ENCODE measurements around the gene OSBPL2.

The OSBPL2 gene

DNA sequence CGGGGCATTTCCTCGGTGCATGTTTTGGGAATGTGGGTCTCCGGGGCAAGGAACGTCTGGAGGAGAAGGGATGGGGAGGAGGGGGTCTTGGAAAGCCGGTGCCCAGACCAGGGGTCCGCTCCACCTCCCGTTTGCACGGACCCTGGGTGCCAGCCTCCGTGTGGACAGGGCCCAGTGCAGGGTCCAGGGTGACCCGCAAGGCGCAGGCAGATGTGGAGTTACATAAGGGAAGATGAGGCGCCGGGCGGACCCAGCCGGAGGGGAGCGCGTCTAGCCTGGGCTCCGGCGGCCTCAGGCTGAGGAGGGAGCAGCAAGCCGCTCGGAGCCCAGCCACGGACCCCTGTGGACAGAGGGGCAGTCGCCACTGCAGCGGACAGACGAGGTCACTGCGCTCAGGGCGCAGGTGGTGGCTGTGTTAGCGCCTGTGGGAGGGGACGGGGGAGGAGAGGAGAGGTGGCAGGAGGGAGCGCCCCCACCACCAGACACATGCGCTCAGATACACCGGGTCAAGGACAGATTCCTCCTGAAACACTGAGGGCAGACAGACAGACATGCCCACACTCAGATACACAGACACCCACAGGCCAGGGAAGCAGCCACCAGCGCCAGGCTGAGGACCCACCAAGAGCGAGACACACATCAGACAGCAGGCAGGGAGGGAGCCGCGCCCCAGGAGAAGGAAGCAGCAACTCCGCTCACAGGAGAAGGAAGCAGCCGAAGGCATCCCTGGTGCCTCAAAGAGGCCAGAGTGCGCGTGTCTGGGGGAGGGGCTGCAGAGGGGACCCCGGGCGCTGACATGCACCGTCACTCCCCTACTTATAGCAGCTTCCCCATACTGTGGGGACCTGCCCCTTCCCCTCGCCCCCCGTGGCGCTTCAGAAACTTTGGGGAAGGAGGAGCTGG, 17.4 kb upstream of the OSBPL2 start:
- TF ChIP-seq TEAD4 (IDR thresholded peaks at IDR 0.05), result no peak
- TF ChIP-seq, protein P1, sequence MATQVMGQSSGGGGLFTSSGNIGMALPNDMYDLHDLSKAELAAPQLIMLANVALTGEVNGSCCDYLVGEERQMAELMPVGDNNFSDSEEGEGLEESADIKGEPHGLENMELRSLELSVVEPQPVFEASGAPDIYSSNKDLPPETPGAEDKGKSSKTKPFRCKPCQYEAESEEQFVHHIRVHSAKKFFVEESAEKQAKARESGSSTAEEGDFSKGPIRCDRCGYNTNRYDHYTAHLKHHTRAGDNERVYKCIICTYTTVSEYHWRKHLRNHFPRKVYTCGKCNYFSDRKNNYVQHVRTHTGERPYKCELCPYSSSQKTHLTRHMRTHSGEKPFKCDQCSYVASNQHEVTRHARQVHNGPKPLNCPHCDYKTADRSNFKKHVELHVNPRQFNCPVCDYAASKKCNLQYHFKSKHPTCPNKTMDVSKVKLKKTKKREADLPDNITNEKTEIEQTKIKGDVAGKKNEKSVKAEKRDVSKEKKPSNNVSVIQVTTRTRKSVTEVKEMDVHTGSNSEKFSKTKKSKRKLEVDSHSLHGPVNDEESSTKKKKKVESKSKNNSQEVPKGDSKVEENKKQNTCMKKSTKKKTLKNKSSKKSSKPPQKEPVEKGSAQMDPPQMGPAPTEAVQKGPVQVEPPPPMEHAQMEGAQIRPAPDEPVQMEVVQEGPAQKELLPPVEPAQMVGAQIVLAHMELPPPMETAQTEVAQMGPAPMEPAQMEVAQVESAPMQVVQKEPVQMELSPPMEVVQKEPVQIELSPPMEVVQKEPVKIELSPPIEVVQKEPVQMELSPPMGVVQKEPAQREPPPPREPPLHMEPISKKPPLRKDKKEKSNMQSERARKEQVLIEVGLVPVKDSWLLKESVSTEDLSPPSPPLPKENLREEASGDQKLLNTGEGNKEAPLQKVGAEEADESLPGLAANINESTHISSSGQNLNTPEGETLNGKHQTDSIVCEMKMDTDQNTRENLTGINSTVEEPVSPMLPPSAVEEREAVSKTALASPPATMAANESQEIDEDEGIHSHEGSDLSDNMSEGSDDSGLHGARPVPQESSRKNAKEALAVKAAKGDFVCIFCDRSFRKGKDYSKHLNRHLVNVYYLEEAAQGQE (IDR thresholded peaks at IDR 0.05; ENCODE audit: low read depth), result no peak
- TF ChIP-seq CEBPB (IDR thresholded peaks at IDR 0.05), result no peak
- no peak for TF ChIP-seq FOXM1 (IDR thresholded peaks at IDR 0.05; ENCODE audit: borderline replicate concordance, low read depth)
- TF ChIP-seq NFIC (IDR thresholded peaks at IDR 0.05), result no peak
- TF ChIP-seq YY1 (IDR thresholded peaks at IDR 0.05; ENCODE audit: low read depth), result no peak
- TF ChIP-seq EP300 (IDR thresholded peaks at IDR 0.05; ENCODE audit: borderline replicate concordance), result no peak
- TF ChIP-seq, protein P2, sequence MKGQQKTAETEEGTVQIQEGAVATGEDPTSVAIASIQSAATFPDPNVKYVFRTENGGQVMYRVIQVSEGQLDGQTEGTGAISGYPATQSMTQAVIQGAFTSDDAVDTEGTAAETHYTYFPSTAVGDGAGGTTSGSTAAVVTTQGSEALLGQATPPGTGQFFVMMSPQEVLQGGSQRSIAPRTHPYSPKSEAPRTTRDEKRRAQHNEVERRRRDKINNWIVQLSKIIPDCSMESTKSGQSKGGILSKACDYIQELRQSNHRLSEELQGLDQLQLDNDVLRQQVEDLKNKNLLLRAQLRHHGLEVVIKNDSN (IDR thresholded peaks at IDR 0.05), result no peak
- no peak for TF ChIP-seq TAF1 (IDR thresholded peaks at IDR 0.05; ENCODE audit: low read depth)
- no peak for TF ChIP-seq RAD21 (IDR thresholded peaks at IDR 0.05; ENCODE audit: low read depth)
- TF ChIP-seq EGR1 (IDR thresholded peaks at IDR 0.05), result no peak
- TF ChIP-seq CREB1 (IDR thresholded peaks at IDR 0.05; ENCODE audit: low read depth), result no peak
- TF ChIP-seq ZBTB7A (IDR thresholded peaks at IDR 0.05; ENCODE audit: low read depth), result no peak; the same call in none of the 2 replicates
- TF ChIP-seq, protein P3, sequence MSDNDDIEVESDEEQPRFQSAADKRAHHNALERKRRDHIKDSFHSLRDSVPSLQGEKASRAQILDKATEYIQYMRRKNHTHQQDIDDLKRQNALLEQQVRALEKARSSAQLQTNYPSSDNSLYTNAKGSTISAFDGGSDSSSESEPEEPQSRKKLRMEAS (IDR thresholded peaks at IDR 0.05), result no peak
- TF ChIP-seq TCF12 (IDR thresholded peaks at IDR 0.05; ENCODE audit: low read depth), result no peak

DNA sequence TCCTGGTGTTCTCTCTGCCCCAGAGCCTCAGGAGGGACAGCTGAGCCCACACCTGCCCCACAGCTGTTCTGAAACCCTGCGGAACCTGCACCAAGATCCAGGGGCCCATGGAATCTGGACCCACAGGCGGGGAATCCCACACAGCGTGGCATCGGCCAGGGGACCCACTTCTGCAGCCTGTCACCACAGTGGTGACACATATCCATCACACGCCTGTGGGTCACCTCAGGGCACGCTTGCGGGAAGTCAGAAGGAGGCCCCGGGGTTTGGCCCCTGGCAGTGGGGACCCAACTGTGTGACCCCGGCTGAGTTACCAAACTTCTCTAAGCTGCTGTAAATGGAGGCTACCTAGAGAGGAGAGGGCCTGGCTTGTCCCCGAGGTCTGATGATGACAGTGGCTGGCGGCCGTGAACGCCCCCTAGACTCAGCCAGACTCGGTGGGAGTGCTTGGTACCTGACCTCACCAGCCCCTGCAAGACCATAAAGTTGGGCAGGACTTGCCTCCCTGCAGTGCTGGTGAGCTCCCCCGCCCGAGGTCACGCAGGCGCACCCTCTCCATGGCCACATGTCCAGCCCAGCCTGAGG, 16.0 kb upstream of the OSBPL2 start:
- TF ChIP-seq ZBTB7A (IDR thresholded peaks at IDR 0.05; ENCODE audit: low read depth) (no peak), NFIC (IDR thresholded peaks at IDR 0.05) (no peak), EP300 (IDR thresholded peaks at IDR 0.05; ENCODE audit: borderline replicate concordance) (no peak), TEAD4 (IDR thresholded peaks at IDR 0.05) (no peak), TCF12 (IDR thresholded peaks at IDR 0.05; ENCODE audit: low read depth) (no peak), CEBPB (IDR thresholded peaks at IDR 0.05) (no peak), YY1 (IDR thresholded peaks at IDR 0.05; ENCODE audit: low read depth) (no peak), RAD21 (IDR thresholded peaks at IDR 0.05; ENCODE audit: low read depth) (no peak), FOXM1 (IDR thresholded peaks at IDR 0.05; ENCODE audit: borderline replicate concordance, low read depth) (no peak), TAF1 (IDR thresholded peaks at IDR 0.05; ENCODE audit: low read depth) (no peak), CREB1 (IDR thresholded peaks at IDR 0.05; ENCODE audit: low read depth) (no peak), EGR1 (IDR thresholded peaks at IDR 0.05) (no peak)
- TF ChIP-seq, protein P1 (IDR thresholded peaks at IDR 0.05; ENCODE audit: low read depth), result no peak
- TF ChIP-seq, protein P3 (IDR thresholded peaks at IDR 0.05), result no peak
- TF ChIP-seq, protein P2 (IDR thresholded peaks at IDR 0.05), result no peak

DNA sequence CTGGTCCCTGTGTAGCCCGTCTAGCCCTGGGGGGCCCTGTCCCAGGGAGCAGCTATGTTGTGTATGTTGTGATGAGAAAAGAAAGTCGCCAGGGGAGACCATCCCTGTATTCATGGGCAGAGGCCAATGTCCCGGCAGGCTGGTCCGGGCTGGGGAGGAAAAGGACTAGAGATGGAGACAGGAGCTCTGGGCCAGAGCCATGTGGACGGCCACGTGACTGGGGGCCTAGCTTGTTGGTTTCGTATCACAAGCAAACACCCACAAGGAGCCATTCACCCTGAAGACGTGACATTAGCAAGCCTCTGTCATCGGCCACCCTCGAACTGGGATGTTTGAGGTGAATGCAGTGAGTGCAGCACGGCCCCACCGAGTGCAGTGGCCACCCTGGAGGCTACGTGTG, 15.3 kb upstream of the OSBPL2 start:
- TF ChIP-seq CEBPB (IDR thresholded peaks at IDR 0.05), result no peak
- TF ChIP-seq, protein P2 (IDR thresholded peaks at IDR 0.05), result peak; percentile 48; the same call in 1 of the 2 replicates

DNA sequence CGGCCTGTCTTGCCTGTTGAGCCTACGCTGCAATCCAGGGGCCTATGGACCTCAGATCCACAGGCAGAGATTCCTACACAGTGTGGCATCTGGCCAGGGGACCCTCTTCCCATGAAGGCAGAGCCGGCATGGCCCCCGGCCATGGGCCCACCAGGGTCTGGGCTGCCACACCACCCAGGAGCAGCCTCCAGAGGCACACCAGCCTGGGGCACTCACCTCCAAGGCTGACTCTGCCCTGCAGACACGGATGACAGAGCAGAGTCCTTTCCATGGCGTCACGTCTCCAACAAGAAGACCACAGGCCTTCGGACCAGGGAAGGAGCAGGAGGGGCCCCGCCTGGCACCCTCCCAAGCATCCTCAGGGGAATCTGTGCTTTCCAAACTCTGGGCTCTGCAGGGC, 14.8 kb upstream of the OSBPL2 start:
- no peak for TF ChIP-seq FOXM1 (IDR thresholded peaks at IDR 0.05; ENCODE audit: borderline replicate concordance, low read depth)
- TF ChIP-seq TEAD4 (IDR thresholded peaks at IDR 0.05), result no peak
- TF ChIP-seq, protein P3 (IDR thresholded peaks at IDR 0.05), result no peak
- TF ChIP-seq, protein P1 (IDR thresholded peaks at IDR 0.05; ENCODE audit: low read depth), result no peak
- no peak for TF ChIP-seq TCF12 (IDR thresholded peaks at IDR 0.05; ENCODE audit: low read depth)
- no peak for TF ChIP-seq CREB1 (IDR thresholded peaks at IDR 0.05; ENCODE audit: low read depth)
- no peak for TF ChIP-seq CEBPB (IDR thresholded peaks at IDR 0.05)
- no peak for TF ChIP-seq TAF1 (IDR thresholded peaks at IDR 0.05; ENCODE audit: low read depth)
- no peak for TF ChIP-seq YY1 (IDR thresholded peaks at IDR 0.05; ENCODE audit: low read depth)
- TF ChIP-seq, protein P2 (IDR thresholded peaks at IDR 0.05), result no peak
- TF ChIP-seq ZBTB7A (IDR thresholded peaks at IDR 0.05; ENCODE audit: low read depth), result no peak
- no peak for TF ChIP-seq EGR1 (IDR thresholded peaks at IDR 0.05)
- TF ChIP-seq NFIC (IDR thresholded peaks at IDR 0.05), result no peak

Data from Ishikawa (cell line).